Activated CD8-positive, alpha-beta memory T cell treated with anti-CD3 and anti-CD28 coated beads, Interleukin-2, amount 50 U/mL, for 4 hours (primary cell): Measurements from ENCODE around the gene PTPN6.

Source experiments
- DNase-seq: peaks from one replicate; pipeline ENCODE4 v3.0.0-alpha.2; 2020

Gene PTPN6

GRCh38 chr12:6942331-6942665 is 8.9 kb upstream of the PTPN6 start:
- DNase-seq: no peak

GRCh38 chr12:6943389-6943721 is 7.8 kb upstream of the PTPN6 start:
- DNase-seq: peak; percentile 67

- DNase-seq: peak; percentile 50
Measured at GRCh38 chr12:6943722-6944380, 7.3 kb upstream of the PTPN6 start, which contains the start of the genes C12orf57 and RNU7-1. Gene C12orf57, plus strand, starts transcription at chr12:6944022. Its CDS starts 100 bp downstream, at chr12:6944122. Gene RNU7-1, plus strand, starts transcription at chr12:6943816.

DNA sequence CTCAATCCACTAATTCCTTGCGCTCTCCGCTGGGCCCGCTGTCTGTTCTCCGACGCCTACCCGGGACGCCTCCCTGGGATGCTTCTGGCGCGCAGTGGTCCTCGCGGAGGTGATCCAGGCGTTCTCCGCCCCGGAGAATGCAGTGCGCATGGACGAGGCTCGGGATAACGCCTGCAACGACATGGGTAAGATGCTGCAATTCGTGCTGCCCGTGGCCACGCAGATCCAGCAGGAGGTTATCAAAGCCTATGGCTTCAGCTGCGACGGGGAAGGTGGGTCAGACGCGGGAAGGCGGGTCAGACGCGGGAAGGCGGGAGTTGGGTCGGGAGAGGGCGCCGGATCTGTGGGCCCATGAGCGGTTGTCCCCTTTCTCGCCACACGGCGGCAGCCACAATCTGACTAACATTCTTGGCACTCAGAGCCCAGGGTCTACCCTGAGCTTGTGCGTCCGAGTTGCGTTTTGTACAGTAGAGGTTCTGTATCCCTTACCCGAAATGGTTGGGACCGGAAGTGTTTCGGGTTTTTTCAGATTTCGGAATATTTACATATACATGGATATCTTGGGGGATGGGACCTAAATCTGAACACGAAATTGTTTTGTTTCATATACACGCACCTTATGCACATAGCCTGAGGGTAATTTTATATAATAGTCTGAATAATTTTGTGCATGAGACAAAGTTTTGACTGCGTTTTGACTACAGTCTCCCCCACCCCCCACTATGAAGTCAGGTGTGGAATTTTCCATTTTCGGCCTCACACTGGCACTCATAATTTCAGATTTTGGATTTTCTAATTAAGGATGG is 6.6 kb upstream of the PTPN6 start:
- peak; percentile 85 for DNase-seq

- no peak for DNase-seq
Measured at GRCh38 chr12:6945613-6946012, 5.5 kb upstream of the PTPN6 start.

- DNase-seq: peak; percentile 60
Measured at GRCh38 chr12:6946033-6946919, 4.9 kb upstream of the PTPN6 start.

DNA sequence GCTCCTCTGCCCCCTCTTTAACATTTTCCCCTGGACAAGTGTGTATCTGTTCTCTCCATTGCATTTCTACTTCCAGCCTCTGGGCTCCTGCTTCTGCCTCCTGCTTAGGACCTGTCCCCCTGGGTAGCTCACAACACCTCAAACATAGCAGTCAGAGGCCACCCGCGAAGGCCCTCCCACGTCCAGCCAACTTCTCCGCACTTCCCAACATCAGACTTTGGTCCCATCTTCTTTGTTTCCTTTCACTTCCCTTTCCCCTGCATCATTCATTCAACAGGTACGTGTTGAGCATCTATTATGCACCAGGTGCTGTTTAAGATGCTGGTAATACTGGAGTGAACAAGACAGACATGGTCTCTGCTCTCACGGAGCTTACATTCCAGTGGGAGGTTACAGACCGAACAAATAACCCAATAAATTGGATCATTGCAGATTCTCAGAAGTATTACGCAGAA is 4.2 kb upstream of the PTPN6 start:
- no peak for DNase-seq

GRCh38 chr12:6947615-6948014 is 3.5 kb upstream of the PTPN6 start:
- DNase-seq: no peak

- DNase-seq: no peak
Measured at GRCh38 chr12:6948873-6949594, 2.1 kb upstream of the PTPN6 start.

DNA sequence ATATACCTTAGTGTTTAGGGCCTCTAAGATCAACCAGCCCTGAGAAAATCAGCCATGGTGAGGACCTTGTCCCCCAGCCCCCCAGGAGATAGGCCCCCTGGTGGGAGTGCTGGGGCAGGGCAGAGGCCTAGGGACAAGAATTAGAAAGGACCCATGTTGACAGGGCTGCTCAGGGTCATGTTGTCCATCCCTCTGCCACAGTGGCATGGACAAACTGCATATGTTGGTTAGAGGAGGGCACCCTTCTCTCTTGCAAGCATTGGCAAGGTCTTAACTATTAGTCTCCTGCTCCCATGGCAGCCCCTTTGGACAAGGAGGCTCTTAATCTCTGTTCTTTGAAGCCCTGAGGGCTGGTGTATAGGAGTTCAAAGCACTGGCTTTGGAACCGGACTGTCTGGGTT is 755 bp upstream of the PTPN6 start:
- DNase-seq: no peak

DNA sequence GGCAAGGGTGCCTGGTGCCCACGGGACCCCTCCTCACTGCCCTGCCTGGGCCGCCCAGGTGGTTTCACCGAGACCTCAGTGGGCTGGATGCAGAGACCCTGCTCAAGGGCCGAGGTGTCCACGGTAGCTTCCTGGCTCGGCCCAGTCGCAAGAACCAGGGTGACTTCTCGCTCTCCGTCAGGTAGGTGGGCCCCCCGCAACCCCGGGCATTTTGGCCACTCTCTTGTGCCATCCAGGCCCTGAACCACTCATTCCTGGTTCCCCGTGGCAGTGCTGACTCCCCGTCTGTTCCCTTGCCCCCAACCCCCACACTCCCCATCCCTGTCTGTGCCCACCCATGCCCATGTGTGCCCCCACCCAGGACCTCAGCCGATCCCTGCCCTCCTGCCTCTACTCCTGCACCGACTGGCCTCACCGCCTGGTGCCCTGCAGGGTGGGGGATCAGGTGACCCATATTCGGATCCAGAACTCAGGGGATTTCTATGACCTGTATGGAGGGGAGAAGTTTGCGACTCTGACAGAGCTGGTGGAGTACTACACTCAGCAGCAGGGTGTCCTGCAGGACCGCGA is 480 bp downstream of the PTPN6 start:
- no peak for DNase-seq

DNA sequence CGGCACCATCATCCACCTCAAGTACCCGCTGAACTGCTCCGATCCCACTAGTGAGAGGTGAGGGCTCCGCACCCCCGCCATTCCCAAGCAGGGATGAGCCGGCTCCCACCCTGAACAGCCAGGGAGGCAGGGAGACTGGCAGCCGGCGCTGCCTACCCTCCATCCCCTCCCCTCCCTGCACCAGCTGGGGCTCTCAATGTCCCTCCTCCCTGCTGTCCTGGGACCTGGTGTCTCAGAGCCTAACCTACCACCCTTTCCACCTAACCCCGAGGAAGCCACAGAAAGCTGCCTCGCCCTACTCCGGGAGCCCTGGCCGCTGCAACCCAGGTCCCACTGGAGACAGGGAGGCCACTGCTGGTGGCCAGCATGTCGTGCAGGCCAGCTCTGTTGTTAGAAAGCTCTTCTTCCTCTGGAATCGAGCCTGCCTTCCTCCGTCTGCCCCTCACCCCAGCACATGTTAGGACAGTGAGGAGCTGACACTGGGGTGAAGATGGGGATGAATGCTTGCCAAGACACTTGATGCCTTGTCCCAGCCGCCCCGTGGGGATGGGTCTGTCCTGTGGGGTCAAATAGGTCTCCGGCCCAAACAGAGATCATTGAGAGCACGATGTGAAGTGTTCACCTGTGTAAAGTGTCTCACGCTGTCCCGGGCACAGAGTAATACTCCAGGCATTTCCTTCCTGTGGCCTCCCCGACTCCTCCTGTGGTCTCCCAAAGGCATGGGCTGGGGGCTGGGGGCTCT is 1.1 kb downstream of the PTPN6 start:
- no peak for DNase-seq

GRCh38 chr12:6952863-6953441 is 1.8 kb downstream of the PTPN6 start:
- no peak for DNase-seq

GRCh38 chr12:6953442-6954315 is 2.5 kb downstream of the PTPN6 start:
- peak; percentile 78 for DNase-seq

- no peak for DNase-seq
Measured at GRCh38 chr12:6954316-6955107, 3.4 kb downstream of the PTPN6 start.

- DNase-seq: no peak
Measured at GRCh38 chr12:6955108-6956020, 4.2 kb downstream of the PTPN6 start.

DNA sequence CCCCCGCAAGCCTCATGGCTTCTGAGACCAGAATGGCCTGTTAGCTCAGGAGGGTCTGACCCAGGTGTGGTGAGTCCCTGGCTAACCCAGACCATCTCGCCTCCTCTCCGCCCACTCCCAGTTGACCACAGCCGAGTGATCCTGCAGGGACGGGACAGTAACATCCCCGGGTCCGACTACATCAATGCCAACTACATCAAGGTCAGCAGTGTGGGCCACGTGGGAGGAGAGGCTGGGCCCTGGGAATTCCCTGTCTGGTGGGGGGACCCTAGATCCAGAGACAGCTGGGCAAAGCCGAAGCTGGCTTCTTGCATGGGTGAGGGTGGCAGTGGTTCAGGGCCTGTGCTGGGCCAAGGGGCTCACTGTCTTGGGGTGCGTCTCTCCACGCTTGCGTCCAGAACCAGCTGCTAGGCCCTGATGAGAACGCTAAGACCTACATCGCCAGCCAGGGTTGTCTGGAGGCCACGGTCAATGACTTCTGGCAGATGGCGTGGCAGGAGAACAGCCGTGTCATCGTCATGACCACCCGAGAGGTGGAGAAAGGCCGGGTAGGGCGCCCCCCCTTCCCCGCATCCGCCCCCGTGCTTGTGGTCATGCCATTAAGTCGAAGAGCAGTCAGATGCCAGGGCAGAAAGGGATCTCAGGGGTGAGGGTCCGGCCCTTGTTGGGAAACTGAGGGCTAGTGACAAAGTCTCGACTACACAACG is 5.0 kb downstream of the PTPN6 start:
- peak; percentile 58 for DNase-seq
